AG04449 (cell line): ENCODE data around the gene ABHD11.

Experiments
- CTCF ChIA-PET: fragments of 350-600 bp; formaldehyde crosslinking; extraction: SDS; loops from one replicate; lab custom pipeline; 2021; ENCODE audit warnings: antibody characterized with exemption; lab: Yijun Ruan, JAX
- POLR2A ChIA-PET: fragments of 400-600, 350-600 bp; formaldehyde crosslinking; extraction: SDS; loops from one replicate; lab custom pipeline; 2020; ENCODE audit warnings: antibody characterized with exemption, inconsistent platforms; lab: Yijun Ruan, JAX
- DNase-seq: peaks from one replicate; pipeline ENCODE4 v3.0.0-alpha.2; 2010; ENCODE audit warnings: low read depth, low spot score
- H3K4me3 ChIP-seq: 2 replicates; pipeline ENCODE4 v1.5.1; 2011; ENCODE audit warnings: low read depth, mild to moderate bottlenecking, control low read depth, low read length
- CTCF ChIP-seq: IDR thresholded peaks from one replicate; pipeline ENCODE4 v1.5.1; 2011; ENCODE audit warnings: mild to moderate bottlenecking, moderate library complexity, low read length, control low read depth, inconsistent platforms; ENCODE audit not compliant: insufficient read depth; ENCODE audit errors: missing control alignments

Gene ABHD11

GRCh38 chr7:73690646-73691045 is 48.0 kb downstream of the ABHD11 start:
- POLR2A ChIA-PET: no interaction called here
- no peak for TF ChIP-seq CTCF
- no peak for DNase-seq
- CTCF ChIA-PET: interaction anchor here (0.9 to 3.1 kb wide), 4 partner anchors 11 to 83 kb away, joined by 3 to 25 read pairs (median 6); no protein-coding TSS in a partner anchor
- no peak overlapping the region for H3K4me3 ChIP-seq

GRCh38 chr7:73688288-73688687 is 50.3 kb downstream of the ABHD11 start:
- ChIA-PET CTCF (interaction anchor here (1.1 to 1.3 kb wide), 2 partner anchors 37 to 38 kb away, joined by 3 read pairs; no protein-coding TSS in a partner anchor), POLR2A (no interaction called here)
- no peak overlapping the region for H3K4me3 ChIP-seq
- no peak for DNase-seq
- TF ChIP-seq CTCF: no peak
